ENCODE data around the gene FAXC. TPM values are rescaled to one million over a fixed set of nuclear protein-coding genes. Genes with fewer than 3 reads are reported as not detected.

Gene FAXC
- polyA plus RNA-seq, 1 of the 3 experiments (the other 2 are of a cell fraction) = 9.0 TPM

GRCh38 chr6:99344289-99344688 is 5.2 kb downstream of the FAXC start:
- WGBS (ENCODE audit: low lambda C conversion rate) = 27% methylated on average over 3 of the region's 3 CpGs
- Histone ChIP-seq H3K36me3 (replicated peaks in 1 of 2; ENCODE audit: control insufficient read depth in 1 of 2, insufficient read depth in 2 of 2, low read length in 1 of 2) (peaks cover 0 to 6% of the 10 kb centered on the region in 2 experiments), H3K4me3 (ENCODE audit: low read depth in 2 of 2, low read length in 1 of 2) (no peak overlapping the region), H3K4me2 (peak overlapping the region; percentile 4; the same call in 1 of the 2 replicates), H3K27me3 (ENCODE audit: insufficient read depth) (no peaks in the 10 kb centered on the region), H3K9me3 (no peaks in the 10 kb centered on the region), H3K9ac (no peak overlapping the region), H2AFZ (ENCODE audit: low read depth) (no peak overlapping the region), H3K9me2 (no peaks in the 10 kb centered on the region), H3K4me1 (ENCODE audit: control insufficient read depth in 1 of 2, insufficient read depth in 2 of 2, low read depth in 1 of 2, low read length in 1 of 2) (peaks cover 3 to 4% of the 10 kb centered on the region in 2 experiments; a peak in 3 of 4 replicates), H3K79me2 (ENCODE audit: insufficient read depth) (no peaks in the 10 kb centered on the region), H3K27ac (ENCODE audit: low read depth in 2 of 2, low read length in 1 of 2) (peak overlapping the region in 1 of 2 experiments; percentile 55; a peak in 2 of 4 replicates), H3F3A (replicated peaks; ENCODE audit: insufficient read depth) (peaks cover 18% of the 10 kb centered on the region), H4K20me1 (ENCODE audit: insufficient read depth) (no peaks in the 10 kb centered on the region)
- ChIA-PET POLR2A (no interaction called here), CTCF (interaction anchor here (3.3 to 4.4 kb wide), 2 partner anchors 10 to 14 kb away, joined by 17 to 27 read pairs; no protein-coding TSS in a partner anchor)
- no peak for DNase-seq
- TF ChIP-seq JUND (IDR thresholded peaks at IDR 0.05) (peak; percentile 72), TCF12 (IDR thresholded peaks at IDR 0.05) (0 out of 2 replicates have a peak, but pooled peaks have one; percentile 21), EP300 (IDR thresholded peaks at IDR 0.05; ENCODE audit: borderline replicate concordance in 1 of 2, low read depth in 1 of 2, low read length in 1 of 2) (no peak), TEAD4 (IDR thresholded peaks at IDR 0.05; ENCODE audit: borderline replicate concordance, insufficient read depth) (peak; percentile 20; the same call in 1 of the 2 replicates), FOSL2 (IDR thresholded peaks at IDR 0.05; ENCODE audit: borderline replicate concordance, low read depth) (peak; percentile 60; the same call in 1 of the 2 replicates)
- TF ChIP-seq, protein P1, sequence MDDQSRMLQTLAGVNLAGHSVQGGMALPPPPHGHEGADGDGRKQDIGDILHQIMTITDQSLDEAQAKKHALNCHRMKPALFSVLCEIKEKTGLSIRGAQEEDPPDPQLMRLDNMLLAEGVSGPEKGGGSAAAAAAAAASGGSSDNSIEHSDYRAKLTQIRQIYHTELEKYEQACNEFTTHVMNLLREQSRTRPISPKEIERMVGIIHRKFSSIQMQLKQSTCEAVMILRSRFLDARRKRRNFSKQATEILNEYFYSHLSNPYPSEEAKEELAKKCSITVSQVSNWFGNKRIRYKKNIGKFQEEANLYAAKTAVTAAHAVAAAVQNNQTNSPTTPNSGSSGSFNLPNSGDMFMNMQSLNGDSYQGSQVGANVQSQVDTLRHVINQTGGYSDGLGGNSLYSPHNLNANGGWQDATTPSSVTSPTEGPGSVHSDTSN (IDR thresholded peaks at IDR 0.05) = no peak

DNA sequence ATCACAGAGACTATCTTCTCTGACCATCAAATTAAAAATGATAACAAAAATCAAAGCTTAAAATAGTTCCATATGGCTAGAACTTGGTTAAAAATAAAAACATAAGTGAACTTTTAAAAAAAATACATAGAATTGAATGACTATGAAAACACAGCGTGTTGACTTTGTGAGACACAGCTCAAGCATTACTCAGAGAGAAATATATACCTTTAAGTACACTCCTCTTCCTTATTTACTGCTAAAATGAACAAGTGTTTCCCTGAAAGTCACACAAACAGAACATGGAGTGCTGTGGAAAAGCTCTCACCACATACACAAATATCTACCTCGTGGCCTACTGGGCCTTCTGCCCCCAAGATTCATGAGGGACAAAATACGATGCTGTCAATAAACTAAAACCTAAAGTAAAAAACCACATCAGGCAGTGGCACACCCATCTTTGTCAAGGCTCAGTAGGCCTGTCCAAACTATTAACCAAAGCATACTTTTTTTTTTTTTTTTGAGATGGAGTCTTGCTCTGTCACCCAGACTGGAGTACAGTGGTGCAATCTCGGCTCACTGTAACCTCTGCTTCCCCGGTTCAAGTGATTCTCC is 7.5 kb downstream of the FAXC start:
- ChIA-PET CTCF (interaction anchor here (4.4 kb wide), 1 partner anchor 11 kb away, joined by 27 read pairs; no protein-coding TSS in a partner anchor), POLR2A (no interaction called here)
- Histone ChIP-seq H2AFZ (ENCODE audit: low read depth) (peak overlapping the region; percentile 18; the same call in 1 of the 2 replicates), H3F3A (replicated peaks; ENCODE audit: insufficient read depth) (peaks cover 16% of the 10 kb centered on the region), H3K79me2 (ENCODE audit: insufficient read depth) (no peaks in the 10 kb centered on the region), H3K27ac (ENCODE audit: low read depth in 2 of 2, low read length in 1 of 2) (0 out of 4 replicates have a peak overlapping the region, but pooled peaks of 1 of the 2 experiments have one; percentile 35), H3K9me2 (no peaks in the 10 kb centered on the region), H3K9me3 (no peaks in the 10 kb centered on the region), H3K4me1 (ENCODE audit: control insufficient read depth in 1 of 2, insufficient read depth in 2 of 2, low read depth in 1 of 2, low read length in 1 of 2) (peaks cover 0 to 4% of the 10 kb centered on the region in 2 experiments; a peak in 2 of 4 replicates), H3K27me3 (ENCODE audit: insufficient read depth) (no peaks in the 10 kb centered on the region), H3K9ac (no peak overlapping the region), H3K4me3 (ENCODE audit: low read depth in 2 of 2, low read length in 1 of 2) (no peak overlapping the region), H3K4me2 (no peak overlapping the region), H3K36me3 (replicated peaks in 1 of 2; ENCODE audit: control insufficient read depth in 1 of 2, insufficient read depth in 2 of 2, low read length in 1 of 2) (peaks cover 3 to 6% of the 10 kb centered on the region in 2 experiments), H4K20me1 (ENCODE audit: insufficient read depth) (no peaks in the 10 kb centered on the region)
- WGBS (ENCODE audit: low lambda C conversion rate) = 92% methylated on average over 5 of the region's 5 CpGs
- TF ChIP-seq RXRA (IDR thresholded peaks at IDR 0.05; ENCODE audit: borderline replicate concordance, low read depth) = no peak
- TF ChIP-seq RCOR1 (IDR thresholded peaks at IDR 0.05; ENCODE audit: low read length) = no peak
- TF ChIP-seq GATA2 (CRISPR knock-in tag; IDR thresholded peaks at IDR 0.05) = no peak
- no peak for DNase-seq

GRCh38 chr6:99338188-99338587 is 11.3 kb downstream of the FAXC start:
- H2AFZ ChIP-seq (ENCODE audit: low read depth) = no peak overlapping the region
- POLR2A ChIA-PET = no interaction called here
- H3K27ac ChIP-seq (ENCODE audit: low read depth in 2 of 2, low read length in 1 of 2) = no peak overlapping the region
- H3K4me2 ChIP-seq = no peak overlapping the region
- H3K36me3 ChIP-seq (replicated peaks in 1 of 2; ENCODE audit: control insufficient read depth in 1 of 2, insufficient read depth in 2 of 2, low read length in 1 of 2) = peaks cover 3 to 6% of the 10 kb centered on the region in 2 experiments
- H3K4me3 ChIP-seq (ENCODE audit: low read depth in 2 of 2, low read length in 1 of 2) = no peak overlapping the region
- H3K9me3 ChIP-seq = no peaks in the 10 kb centered on the region
- H3K79me2 ChIP-seq (ENCODE audit: insufficient read depth) = no peaks in the 10 kb centered on the region; the same call in 1 of the 2 replicates
- CTCF ChIA-PET = interaction anchor here (2.6 kb wide), 1 partner anchor 9 kb away, joined by 15 read pairs; no protein-coding TSS in a partner anchor
- 88% methylated on average over 2 of the region's 2 CpGs for WGBS (ENCODE audit: low lambda C conversion rate)
- no peak for DNase-seq
- H3K4me1 ChIP-seq (ENCODE audit: control insufficient read depth in 1 of 2, insufficient read depth in 2 of 2, low read depth in 1 of 2, low read length in 1 of 2) = no peaks in the 10 kb centered on the region
- no peaks in the 10 kb centered on the region for H3K27me3 ChIP-seq (ENCODE audit: insufficient read depth)
- peaks cover 9% of the 10 kb centered on the region for H3F3A ChIP-seq (replicated peaks; ENCODE audit: insufficient read depth)
- no peak overlapping the region for H3K9ac ChIP-seq
- no peaks in the 10 kb centered on the region for H3K9me2 ChIP-seq
- H4K20me1 ChIP-seq (ENCODE audit: insufficient read depth) = no peaks in the 10 kb centered on the region
- TF ChIP-seq RAD21 (IDR thresholded peaks at IDR 0.05; ENCODE audit: low read length) = no peak
- no peak for TF ChIP-seq TAF1 (IDR thresholded peaks at IDR 0.05; ENCODE audit: borderline replicate concordance, low read depth, low read length)
- no peak for TF ChIP-seq ELF1 (IDR thresholded peaks at IDR 0.05)
- TF ChIP-seq CHD2 (IDR thresholded peaks at IDR 0.05; ENCODE audit: low read length, partially characterized antibody) = no peak
- no peak for TF ChIP-seq SMC3 (IDR thresholded peaks at IDR 0.05; ENCODE audit: low read depth, low read length)
- TF ChIP-seq POLR2AphosphoS5 (IDR thresholded peaks at IDR 0.05; ENCODE audit: low read depth, low read length) = no peak
- no peak for TF ChIP-seq GATA2 (CRISPR knock-in tag; IDR thresholded peaks at IDR 0.05)
- TF ChIP-seq RFX5 (IDR thresholded peaks at IDR 0.05; ENCODE audit: low read length) = no peak
- TF ChIP-seq YY1 (IDR thresholded peaks at IDR 0.05; ENCODE audit: low read depth) = no peak
- TF ChIP-seq NFIC (IDR thresholded peaks at IDR 0.05; ENCODE audit: borderline replicate concordance) = no peak
- no peak for TF ChIP-seq EP300 (IDR thresholded peaks at IDR 0.05; ENCODE audit: borderline replicate concordance in 1 of 2, low read depth in 1 of 2, low read length in 1 of 2)
- TF ChIP-seq RXRA (IDR thresholded peaks at IDR 0.05; ENCODE audit: borderline replicate concordance, low read depth) = no peak

Measured in SK-N-SH (cell line).